ENCODE results near the gene MITF.

Gene MITF

DNA sequence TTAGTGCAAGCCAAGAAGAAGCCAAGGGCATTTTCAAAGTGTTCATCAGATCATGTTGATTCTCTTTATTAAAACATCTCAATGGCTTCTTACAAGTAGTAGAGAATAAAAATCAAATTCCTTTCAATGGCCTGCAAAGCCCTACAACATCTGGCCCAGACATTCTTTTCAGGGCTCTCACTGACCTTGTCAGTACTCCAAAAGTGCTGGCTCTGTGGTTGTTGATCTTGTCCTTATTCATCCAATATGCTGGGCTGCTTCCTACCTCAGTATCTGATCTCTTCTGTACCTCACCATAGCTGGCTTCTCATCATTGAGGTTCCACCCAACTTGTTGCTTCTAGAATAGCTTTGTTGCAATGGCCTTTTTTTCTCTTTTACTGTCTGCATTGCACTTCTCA, 186.2 kb downstream of the MITF start:
- no peak for DNase-seq

GRCh38 chr3:69926385-69926784, 187.1 kb downstream of the MITF start:
- no peak for DNase-seq

- no peak for DNase-seq
Measured at GRCh38 chr3:69927571-69927970, 188.3 kb downstream of the MITF start.

DNA sequence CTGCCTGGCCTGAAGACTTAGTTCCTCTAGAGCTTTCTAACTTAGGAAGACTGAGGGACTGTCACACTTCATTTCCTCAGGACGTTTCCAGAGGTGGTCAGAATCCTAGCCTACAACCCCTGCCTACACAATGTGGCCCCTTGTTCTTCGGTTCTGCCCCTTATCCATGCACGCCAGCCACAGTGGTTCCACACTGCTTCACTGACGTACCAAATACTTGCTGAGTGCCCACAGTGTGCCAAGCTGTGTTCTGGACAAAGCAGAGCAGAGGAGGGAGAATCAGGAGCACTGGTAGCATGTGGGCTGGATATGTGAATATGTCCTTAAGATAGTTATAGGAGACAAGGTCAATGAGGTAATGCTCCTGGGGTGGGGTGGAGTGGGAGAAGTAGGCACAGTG, 189.8 kb downstream of the MITF start:
- DNase-seq: no peak

DNA sequence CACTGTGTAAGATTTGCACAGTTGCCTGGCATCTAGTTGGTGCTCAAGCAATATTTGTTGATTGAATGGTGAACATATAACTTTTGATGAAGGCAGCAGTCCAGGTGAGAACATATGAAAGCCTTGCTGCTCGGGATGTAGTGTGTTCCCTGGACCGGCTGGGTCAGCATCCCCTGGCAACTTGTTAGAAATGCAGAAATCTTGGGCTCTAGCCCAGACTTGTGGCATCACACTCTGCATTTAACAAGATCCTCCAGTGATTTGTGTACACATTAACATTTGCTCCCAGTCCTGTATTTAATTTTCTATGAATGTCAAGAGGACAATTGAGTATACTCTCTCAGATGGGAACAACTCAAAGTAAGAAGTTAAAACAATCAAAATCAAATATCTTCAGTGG, 191.3 kb downstream of the MITF start:
- no peak for DNase-seq

GRCh38 chr3:69932087-69932486, 192.8 kb downstream of the MITF start:
- DNase-seq: no peak

- DNase-seq: no peak
Measured at GRCh38 chr3:69932501-69932900, 193.2 kb downstream of the MITF start.

- DNase-seq: no peak
Measured at GRCh38 chr3:69934398-69934797, 195.1 kb downstream of the MITF start.

- no peak for DNase-seq
Measured at GRCh38 chr3:69936266-69936665, 197.0 kb downstream of the MITF start.

DNA sequence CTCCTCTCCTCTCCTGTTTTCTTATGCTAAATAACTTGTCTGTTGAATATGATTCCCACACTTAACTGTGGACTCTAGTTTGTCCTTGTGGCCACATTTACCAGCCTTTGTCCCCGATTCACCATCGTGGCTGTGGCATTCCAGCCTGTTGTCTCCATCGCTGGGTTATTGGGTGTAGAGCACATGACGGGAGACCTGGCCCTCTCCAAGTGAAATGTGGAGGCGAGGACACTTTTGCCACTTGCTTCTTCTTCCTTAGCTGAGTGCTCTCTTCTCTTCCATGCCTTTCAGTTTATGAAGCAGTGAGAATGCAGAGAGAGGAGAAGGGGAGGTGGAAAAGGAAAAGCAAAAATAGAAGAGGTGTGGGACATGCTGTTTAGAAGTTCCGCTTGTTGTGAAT, 198.8 kb downstream of the MITF start:
- DNase-seq: no peak

DNA sequence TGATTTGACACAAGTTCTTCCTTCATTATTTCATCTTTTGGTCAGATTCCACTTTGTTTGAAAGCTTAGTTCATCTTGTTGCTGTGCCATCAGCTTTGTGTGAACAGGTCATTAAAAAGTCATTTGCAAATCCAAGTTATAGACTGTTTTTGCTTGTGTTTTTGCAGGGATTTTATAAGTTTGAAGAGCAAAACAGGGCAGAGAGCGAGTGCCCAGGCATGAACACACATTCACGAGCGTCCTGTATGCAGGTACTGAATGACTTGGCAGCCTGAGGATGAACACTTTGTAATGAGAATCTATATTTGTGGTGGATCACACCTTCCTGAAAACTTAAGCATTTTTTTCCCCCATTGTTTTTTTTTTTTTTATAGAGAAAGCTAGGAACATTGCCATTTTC, 199.7 kb downstream of the MITF start:
- DNase-seq: no peak

DNA sequence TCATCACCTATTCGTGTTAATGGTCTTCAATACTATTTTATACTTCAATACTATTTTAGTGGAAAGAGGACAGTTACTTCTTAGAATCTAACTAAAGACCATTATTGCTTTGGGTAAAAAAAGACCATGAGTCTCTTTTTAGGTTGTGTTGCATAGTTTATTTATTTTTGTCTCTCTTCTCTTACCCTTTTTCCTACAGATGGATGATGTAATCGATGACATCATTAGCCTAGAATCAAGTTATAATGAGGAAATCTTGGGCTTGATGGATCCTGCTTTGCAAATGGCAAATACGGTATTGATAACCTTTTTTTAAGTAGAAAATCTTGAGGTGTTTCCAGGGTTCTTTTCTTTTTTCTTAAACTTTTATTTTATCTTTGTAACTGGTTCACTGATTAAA, 201.8 kb downstream of the MITF start:
- DNase-seq: no peak

DNA sequence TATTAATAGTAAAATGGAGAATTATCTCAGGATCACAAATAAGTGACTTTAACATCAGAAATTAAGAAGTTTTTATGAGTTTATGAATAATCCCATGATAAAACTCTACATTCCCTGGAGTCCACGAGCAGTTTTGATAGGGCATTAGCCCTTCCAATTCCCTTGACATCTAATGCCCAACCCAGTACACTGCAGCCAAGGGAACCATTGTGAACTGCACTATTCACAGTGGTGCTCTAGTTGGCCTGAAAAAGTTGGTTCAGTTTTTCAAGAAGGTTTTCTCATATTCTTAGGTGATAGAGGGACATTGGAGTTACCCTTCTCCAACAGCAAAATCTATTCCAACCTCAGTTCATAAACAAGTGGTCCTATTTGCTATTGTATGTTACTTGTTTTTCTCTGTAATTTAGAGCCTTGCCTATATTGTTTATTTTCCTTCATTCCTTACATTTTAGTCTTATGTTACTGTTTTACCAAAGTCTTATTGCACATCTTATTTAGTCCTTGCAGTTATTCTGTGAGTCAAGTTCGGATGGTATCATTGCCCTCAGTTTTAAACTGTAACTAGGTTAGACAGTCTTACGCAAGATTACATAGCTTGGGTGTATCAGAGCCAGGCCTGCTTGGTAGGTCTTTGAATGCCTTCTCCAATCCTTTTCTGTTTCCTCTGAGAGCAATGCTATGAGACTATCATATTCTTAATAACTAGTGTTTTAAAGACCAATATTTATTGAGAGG, 202.3 kb downstream of the MITF start:
- DNase-seq: no peak

GRCh38 chr3:69944931-69945493, 205.7 kb downstream of the MITF start:
- DNase-seq: no peak

- DNase-seq: no peak
Measured at GRCh38 chr3:69948246-69948862, 209.1 kb downstream of the MITF start.

- no peak for DNase-seq
Measured at GRCh38 chr3:69951616-69952015, 212.4 kb downstream of the MITF start.

GRCh38 chr3:69959581-69959980, 220.3 kb downstream of the MITF start:
- DNase-seq: no peak

DNA sequence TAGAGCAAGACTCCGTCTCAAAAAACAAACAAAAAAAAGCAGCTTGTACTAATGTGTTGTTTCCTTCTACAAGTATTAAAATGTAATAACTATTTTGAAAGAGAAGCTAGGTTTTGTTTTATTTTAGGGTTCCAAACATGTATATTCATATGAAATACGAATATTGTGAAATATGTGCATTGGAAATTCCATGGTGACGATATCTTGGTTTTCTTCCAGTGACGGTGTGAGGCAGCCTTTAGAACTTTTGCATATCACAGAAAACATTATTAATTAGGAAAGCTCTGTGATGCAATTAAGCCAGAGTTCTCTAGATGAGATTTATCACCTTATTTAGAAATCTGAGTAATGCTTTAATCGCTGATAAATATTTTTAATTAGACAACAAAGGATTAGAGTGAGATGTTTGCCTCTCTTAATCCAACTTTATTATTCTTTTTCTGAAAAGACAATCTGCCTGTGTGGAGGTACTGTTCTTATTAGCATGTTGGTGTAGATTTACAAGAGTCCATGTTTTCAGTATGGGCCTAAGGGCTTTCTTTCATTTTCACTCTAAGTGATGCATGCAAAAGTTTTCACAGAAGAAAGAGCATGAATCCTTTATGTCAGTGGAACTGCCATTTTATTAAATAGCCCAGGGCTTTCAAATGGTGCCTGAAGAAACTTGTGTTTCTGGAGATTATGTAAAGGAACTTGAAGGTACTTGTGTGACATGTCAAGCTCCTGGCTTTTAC, 222.6 kb downstream of the MITF start:
- DNase-seq: no peak

DNA sequence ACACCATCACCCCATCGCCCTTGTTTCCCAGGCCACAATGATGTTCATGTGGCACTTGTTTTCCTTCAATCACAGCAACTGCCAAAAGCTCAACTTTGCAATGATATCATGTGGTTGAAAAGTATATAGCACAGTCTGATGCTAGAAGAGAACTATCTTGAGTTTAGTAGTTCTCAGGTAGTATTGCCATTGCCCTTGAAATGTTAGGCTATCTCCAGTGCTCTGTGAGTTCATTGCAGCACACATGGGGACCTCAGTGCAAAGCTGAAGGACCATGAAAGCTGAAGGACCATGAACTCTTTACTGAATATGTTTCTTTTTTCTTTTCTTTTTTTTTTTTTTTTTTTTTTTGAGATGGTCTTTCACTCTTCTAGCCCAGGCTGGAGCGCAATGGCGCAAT, 224.4 kb downstream of the MITF start:
- DNase-seq: no peak

GRCh38 chr3:69967156-69967555, 227.9 kb downstream of the MITF start:
- DNase-seq: no peak

- DNase-seq: no peak
Measured at GRCh38 chr3:69970827-69971226, 231.6 kb downstream of the MITF start.

GRCh38 chr3:69972672-69973071, 233.4 kb downstream of the MITF start:
- DNase-seq: no peak

- DNase-seq: no peak
Measured at GRCh38 chr3:69976021-69976420, 236.8 kb downstream of the MITF start.

Measured in activated naive CD4-positive, alpha-beta T cell (primary cell).